HG03354 (cell line): ENCODE data around the gene WHAMM.
A peak's percentile ranks its signal among the peaks of the same experiment; 100 is the strongest.
"Not testable (repeated sequence)": the region's sequence is repeated elsewhere in the genome, so short reads cannot be mapped to it uniquely, and the experiment has no call there.

Experiments used
- ATAC-seq: cut with Tn5 transposase; IDR thresholded peaks from one replicate; pipeline ENCODE4 v1.9.1; 2021; ENCODE audit warnings: mild to moderate bottlenecking; ENCODE audit not compliant: unreplicated experiment, poor library complexity, severe bottlenecking

The WHAMM gene

GRCh38 chr15:82809308-82810060 lies at the start of gene WHAMM:
WHAMM (plus strand) TSS chr15:82809628; CDS start chr15:82809727, 99 bp downstream.
- ATAC-seq, result peak; percentile 84

GRCh38 chr15:82763361-82764116 lies 45.9 kb upstream of the WHAMM start:
- ATAC-seq, result no peak

- ATAC-seq, result no peak
Observed at GRCh38 chr15:82764117-82764490, 45.3 kb upstream of the WHAMM start.

GRCh38 chr15:82764740-82765139 lies 44.7 kb upstream of the WHAMM start:
- ATAC-seq, result no peak

- ATAC-seq, result not testable (repeated sequence)
Observed at GRCh38 chr15:82766201-82766600, 43.2 kb upstream of the WHAMM start.

GRCh38 chr15:82767163-82767829 lies 42.1 kb upstream of the WHAMM start:
- ATAC-seq, result no peak

- ATAC-seq, result no peak
Observed at GRCh38 chr15:82768414-82769054, 40.9 kb upstream of the WHAMM start.

- no peak for ATAC-seq
Observed at GRCh38 chr15:82771789-82772607, 37.4 kb upstream of the WHAMM start.

GRCh38 chr15:82774496-82774895 lies 34.9 kb upstream of the WHAMM start:
- no peak for ATAC-seq

- no peak for ATAC-seq
Observed at GRCh38 chr15:82778755-82779154, 30.7 kb upstream of the WHAMM start.

- ATAC-seq, result no peak
Observed at GRCh38 chr15:82781349-82781748, 28.1 kb upstream of the WHAMM start.

- no peak for ATAC-seq
Observed at GRCh38 chr15:82788496-82788895, 20.9 kb upstream of the WHAMM start.

GRCh38 chr15:82789491-82789890 lies 19.9 kb upstream of the WHAMM start:
- ATAC-seq, result no peak

GRCh38 chr15:82790321-82790720 lies 19.1 kb upstream of the WHAMM start:
- no peak for ATAC-seq

- no peak for ATAC-seq
Observed at GRCh38 chr15:82792068-82792467, 17.4 kb upstream of the WHAMM start.

- no peak for ATAC-seq
Observed at GRCh38 chr15:82793737-82794136, 15.7 kb upstream of the WHAMM start.

GRCh38 chr15:82798104-82798503 lies 11.3 kb upstream of the WHAMM start:
- no peak for ATAC-seq

GRCh38 chr15:82798531-82799166 lies 10.8 kb upstream of the WHAMM start:
- no peak for ATAC-seq
